Skin epidermis (tissue), 12 donors: ENCODE measurements around the gene PAPPA.

ENCODE experiments used
- H3K27ac ChIP-seq, 21 experiments: fragments of 200-600 bp; sonication (generic) in 11 of 21; one replicate each; pipeline ENCODE4 v1.5.0; 2020; ENCODE audit warnings: mild to moderate bottlenecking in 3 of 21, inconsistent platforms in 2 of 21, moderate library complexity in 2 of 21
- H3K4me3 ChIP-seq, 7 experiments: fragments of 200-600 bp; sonication (generic) in 2 of 7; one replicate each; pipeline ENCODE4 v1.5.0; 2020; ENCODE audit warnings: inconsistent platforms in 2 of 7, mild to moderate bottlenecking in 2 of 7, moderate library complexity in 1 of 7

Gene PAPPA

DNA sequence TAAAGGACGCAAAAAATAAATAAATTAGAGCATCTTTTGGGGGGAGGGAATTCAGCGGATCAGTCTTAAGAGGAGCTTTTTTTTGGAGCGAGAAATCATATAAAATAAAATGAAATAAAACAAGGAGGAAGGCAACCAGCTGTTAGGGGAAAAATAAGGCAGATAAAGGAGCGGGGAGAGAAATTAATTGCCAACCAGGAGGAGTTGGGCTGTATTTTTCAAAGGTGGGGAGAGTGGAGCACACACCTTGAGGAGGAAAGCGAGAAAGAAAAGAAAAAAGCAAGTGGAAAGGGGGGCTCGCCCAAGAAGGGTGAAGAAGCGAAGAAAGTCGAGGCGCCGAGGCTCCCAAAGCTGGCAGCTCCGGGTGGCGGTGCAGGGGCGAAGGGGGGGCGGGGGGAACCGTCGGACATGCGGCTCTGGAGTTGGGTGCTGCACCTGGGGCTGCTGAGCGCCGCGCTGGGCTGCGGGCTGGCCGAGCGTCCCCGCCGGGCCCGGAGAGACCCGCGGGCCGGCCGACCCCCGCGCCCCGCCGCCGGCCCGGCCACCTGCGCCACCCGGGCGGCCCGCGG is at the start of gene PAPPA:
Gene PAPPA, plus strand, starts transcription at position 27 of the 569 bp plus-strand sequence. Its CDS starts 382 bp downstream, at position 409.
- Histone ChIP-seq H3K27ac (peak within 1 kb of the TSS in 20 of 21 experiments; percentile 53 to 93 (median 81)), H3K4me3 (peak within 1 kb of the TSS; percentile 32 to 53 (median 44))

DNA sequence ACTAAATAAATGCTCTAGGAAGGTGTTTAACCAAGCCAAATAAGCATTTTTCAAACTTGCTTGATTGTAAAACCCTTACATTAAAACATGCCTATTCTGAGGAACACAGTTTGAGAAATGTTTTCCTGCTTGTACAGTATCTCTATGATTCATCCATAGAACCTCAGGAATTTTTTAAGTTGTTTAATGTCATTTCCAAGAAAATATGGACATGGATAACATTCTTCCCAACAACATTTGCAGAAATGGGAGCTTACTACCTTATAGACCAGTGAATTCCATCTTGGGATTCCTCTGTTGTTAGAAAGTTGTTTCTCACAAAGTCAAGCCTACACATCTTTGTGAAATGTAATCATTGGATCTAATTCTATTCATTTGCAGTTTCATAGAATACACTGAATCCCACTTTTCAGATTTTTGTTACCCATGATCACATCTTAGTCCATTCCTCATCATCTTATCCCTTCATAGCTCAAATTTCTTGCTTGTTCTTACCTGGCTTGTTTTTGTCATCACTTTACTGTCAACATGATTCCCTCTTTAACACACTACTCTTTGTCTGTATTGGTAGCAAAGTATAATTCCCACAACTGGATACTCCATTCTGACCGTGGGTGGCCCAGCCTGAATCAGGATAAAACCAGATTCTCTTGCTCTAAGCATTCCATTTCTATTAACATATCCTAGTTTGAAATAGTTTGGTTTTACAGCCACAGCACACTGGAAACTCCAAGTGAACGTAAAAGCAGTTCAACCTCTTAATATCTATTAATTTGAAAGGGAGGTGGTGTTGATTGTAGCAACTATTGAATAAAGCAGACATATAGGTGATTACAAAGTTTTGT is 49.4 kb upstream of the PAPPA start:
- no peak overlapping the region for H3K27ac ChIP-seq
- no peak overlapping the region for H3K4me3 ChIP-seq

GRCh38 chr9:116112236-116112635 is 41.4 kb upstream of the PAPPA start:
- Histone ChIP-seq H3K4me3 (no peak overlapping the region), H3K27ac (no peak overlapping the region)

DNA sequence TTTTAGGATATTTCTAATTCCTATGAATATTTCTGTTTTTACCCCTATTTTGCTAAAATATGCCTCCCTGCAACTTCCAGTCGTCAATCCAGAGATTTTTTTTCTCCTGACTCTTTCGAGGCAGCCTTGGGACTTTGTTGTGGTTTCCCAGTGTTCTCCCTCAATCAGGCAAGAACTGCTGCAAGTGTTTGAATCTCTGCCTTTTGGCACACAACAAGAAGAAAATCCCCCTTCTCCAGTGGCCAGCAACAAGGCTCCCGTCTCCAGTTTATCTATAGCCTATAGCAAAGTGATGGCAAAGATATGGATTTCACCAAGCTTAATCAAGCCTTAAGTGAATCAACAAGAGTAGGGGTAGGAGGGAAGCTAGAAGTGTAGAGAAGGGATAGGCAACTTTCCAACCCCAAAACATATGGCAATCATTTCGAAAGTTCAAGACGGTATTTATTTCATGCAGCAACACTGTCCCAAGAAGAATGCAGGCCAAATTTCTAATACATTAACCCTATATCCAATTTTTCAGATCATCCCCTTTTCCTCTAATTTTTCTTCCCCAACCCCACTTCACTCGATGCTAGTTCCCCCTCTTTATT is 37.7 kb upstream of the PAPPA start:
- H3K4me3 ChIP-seq: no peak overlapping the region
- H3K27ac ChIP-seq: peak overlapping the region in 2 of 21 experiments; percentile 2 to 36

DNA sequence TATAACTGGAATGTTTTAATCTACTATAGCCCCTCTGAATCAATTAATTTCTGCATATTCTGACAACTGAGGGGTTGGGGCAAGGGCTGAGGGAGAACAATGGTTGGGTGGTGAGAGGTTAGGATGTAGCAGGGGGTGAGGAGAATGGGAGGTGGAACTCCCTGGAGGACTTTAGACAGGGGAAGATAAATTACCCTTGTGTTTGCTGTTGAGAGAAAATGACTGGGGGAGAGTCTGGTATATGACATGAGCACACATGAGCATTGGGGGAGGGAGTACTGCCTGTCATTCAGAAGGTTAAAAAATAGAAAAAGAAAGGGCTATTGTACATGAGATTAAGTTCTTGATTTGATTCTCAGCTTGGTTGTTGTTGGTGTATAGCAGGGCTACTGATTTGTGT is 37.2 kb upstream of the PAPPA start:
- H3K27ac ChIP-seq: peak overlapping the region in 2 of 21 experiments; percentile 2 to 36
- H3K4me3 ChIP-seq: no peak overlapping the region

GRCh38 chr9:116123171-116123570 is 30.4 kb upstream of the PAPPA start:
- Histone ChIP-seq H3K4me3 (no peak overlapping the region), H3K27ac (no peak overlapping the region)

DNA sequence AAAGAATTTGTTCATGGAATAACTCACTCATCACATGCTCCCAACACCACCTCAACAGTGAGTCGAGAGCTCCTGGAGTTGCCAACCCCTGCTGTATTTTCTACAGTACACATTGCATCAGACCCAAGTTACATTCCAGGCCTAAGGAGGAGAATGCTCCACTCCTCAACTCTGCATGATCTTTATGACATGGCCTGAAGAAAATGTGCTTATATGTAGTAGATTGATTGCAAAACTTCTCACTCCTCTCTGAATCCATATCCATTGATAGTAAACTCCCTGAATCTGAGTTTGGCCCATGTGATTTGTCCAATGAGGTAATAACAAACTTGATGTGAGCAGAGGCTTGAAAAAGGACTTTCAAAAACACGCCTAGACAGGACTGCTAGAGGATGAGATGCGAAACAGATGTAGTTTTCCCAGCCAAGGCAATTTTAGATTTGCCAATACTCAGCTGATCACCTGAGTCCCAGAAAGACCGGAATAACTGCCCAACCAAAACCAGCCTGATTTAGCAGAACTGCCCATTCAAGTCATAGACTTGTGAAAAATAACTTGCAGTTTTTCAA is 29.0 kb upstream of the PAPPA start:
- H3K4me3 ChIP-seq: no peak overlapping the region
- H3K27ac ChIP-seq: no peak overlapping the region

DNA sequence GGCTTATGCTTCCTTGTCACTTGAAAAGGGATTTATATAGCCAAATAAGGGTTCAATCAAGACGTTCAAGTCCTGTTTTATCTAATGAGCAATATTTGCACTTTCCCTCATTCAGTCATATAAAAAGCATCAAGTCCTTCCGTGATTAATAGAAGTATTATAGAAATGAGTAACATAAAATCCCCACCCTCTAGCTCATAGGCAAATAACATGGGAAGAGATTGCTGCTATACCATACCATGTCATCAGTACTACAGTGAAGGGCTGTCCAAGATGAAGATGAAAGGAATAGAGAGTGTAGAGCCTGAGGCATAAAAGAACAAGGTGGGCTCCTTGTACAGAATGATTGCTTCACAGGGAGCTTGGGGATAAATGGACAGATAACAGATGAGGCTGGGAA is 20.4 kb upstream of the PAPPA start:
- H3K27ac ChIP-seq: no peak overlapping the region
- no peak overlapping the region for H3K4me3 ChIP-seq

DNA sequence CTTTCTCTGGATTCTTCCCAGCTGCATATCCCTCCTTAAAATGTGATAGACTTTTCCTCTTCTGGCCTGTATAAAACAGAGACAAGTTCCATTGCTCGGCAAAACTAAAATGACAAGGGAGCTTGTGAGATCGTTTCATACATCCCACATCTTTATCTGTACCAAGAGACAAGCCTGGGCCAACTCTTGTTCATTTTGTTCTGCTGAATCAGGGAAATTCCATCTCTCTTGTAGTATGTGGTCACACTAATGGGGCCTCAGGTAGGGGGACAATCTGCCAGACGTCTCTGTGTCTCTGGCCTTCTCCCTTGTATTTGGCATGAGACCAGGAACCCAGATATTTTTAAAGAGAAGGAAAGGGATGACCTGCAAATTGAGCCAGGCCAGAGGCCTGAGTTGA is 18.6 kb upstream of the PAPPA start:
- no peak overlapping the region for H3K4me3 ChIP-seq
- H3K27ac ChIP-seq: no peak overlapping the region

DNA sequence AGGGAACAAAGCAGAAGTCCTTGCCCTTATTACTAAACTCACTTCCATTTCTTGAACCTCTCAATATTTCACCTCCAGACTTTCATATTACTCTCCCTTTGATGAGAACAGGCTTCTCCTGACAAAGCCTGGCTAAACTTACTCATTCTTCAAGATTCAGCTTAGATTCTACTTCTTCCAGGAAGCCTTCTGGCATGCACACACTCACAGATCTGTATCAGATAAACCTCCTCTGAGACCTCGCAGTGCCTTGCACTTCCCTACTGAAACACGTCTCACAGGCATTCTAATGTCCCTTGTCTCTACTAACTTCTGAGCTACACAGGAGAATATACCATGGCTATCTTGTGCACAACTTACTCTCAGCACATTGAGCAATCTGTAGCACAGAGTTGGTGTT is 16.6 kb upstream of the PAPPA start:
- Histone ChIP-seq H3K27ac (no peak overlapping the region), H3K4me3 (no peak overlapping the region)

GRCh38 chr9:116137581-116137980 is 16.0 kb upstream of the PAPPA start:
- no peak overlapping the region for H3K27ac ChIP-seq
- H3K4me3 ChIP-seq: no peak overlapping the region

DNA sequence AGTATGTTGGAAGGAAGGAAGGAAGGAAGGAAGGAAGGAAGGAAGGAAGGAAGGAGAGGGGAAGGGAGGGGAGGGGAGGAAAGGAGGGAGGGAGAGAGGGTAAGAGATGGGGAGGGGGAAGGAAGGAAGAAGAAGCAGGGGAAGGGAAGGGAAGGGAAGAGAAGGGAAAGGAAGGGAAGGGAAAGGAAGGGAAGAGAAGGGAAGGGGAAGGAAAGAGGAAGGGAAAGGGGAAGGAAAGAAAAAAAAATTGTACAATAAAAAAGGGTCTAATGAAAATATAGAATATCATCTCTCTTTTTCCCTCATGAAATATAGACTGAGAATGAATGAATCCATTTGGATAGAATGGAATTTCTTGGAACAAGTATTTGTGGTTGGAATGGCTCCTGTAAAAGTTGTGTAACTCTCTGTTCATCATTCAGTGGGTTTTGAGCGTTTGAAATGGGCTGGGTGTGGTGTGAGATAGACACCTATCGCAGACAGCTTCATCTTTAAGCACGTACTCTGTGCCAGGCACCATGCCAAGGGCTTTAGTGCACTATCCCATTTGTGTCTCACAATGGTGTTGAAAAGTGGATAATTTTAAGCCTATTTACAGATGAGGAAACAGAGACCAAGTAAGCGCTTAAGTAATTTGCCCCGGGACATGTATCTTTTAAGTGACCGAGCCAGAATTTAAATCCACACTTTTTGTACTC is 11.6 kb upstream of the PAPPA start:
- Histone ChIP-seq H3K4me3 (no peak overlapping the region), H3K27ac (no peak overlapping the region)

- no peak overlapping the region for H3K4me3 ChIP-seq
- no peak overlapping the region for H3K27ac ChIP-seq
These were observed 10.7 kb upstream of the PAPPA start for GRCh38 chr9:116142706-116143492.

- H3K4me3 ChIP-seq: no peak overlapping the region
- H3K27ac ChIP-seq: no peak overlapping the region
These were observed 9.6 kb upstream of the PAPPA start for GRCh38 chr9:116144038-116144437.

DNA sequence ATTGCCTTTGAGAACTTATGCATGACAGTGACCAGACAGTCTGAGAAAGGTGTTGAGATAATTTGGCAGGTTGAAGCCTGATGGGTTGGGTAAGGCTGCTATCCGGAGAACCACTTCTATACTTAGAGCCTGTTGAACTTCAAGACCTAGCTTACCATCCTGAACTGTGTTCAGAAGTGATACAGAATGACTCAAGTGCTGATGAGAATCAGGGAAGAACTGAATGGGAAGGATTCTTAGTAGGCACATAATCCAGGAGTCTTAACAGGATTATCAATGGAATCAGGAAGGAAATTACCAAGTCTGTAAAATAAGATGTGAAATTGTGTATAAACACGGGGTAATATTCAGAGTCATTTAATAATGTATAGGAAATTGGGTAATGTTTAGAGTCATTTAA is 9.0 kb upstream of the PAPPA start:
- Histone ChIP-seq H3K27ac (no peak overlapping the region), H3K4me3 (no peak overlapping the region)

DNA sequence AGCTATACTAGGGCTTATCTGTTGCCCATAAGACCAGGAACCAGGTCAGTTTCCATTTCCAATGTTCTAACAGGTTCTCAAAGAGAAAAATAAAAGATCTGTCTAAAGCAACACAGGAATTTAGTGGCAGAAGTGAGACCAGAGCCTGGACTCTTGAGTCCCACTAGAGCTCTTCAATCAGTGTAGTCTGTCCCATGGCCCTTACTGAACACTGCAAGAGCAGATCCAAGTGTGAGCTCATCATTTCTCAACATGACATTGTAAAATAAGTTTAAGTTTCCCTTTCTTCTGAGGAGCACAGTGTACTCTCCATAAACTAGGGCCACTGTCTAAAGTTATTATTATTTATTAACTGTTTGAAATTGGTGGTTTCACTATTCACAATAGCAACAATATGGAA is 8.6 kb upstream of the PAPPA start:
- H3K27ac ChIP-seq: no peak overlapping the region
- no peak overlapping the region for H3K4me3 ChIP-seq

DNA sequence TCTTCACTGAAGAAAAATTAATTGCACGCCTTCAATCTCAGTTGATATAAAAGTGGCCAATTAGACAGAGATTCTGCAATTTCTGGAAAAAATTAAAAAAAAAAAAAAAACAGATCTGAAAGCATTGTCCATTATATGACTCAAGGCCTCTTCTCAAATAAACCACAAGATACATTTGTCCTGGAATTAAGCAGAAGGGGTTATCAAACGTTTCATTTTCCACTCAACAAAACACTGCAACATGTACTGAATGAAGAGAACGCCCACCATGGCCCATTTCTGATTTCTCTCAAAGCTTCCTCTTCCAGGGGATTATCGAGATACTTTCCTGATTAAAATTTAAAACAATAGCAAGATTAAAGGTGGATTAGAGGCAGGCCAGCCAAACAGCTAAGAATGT is 5.8 kb upstream of the PAPPA start:
- no peak overlapping the region for H3K4me3 ChIP-seq

GRCh38 chr9:116149844-116150243 is 3.7 kb upstream of the PAPPA start:
- Histone ChIP-seq H3K27ac (no peak overlapping the region), H3K4me3 (no peak overlapping the region)

More for the DNA sequence above, 5.8 kb upstream of the PAPPA start:
- no peak overlapping the region for H3K27ac ChIP-seq

DNA sequence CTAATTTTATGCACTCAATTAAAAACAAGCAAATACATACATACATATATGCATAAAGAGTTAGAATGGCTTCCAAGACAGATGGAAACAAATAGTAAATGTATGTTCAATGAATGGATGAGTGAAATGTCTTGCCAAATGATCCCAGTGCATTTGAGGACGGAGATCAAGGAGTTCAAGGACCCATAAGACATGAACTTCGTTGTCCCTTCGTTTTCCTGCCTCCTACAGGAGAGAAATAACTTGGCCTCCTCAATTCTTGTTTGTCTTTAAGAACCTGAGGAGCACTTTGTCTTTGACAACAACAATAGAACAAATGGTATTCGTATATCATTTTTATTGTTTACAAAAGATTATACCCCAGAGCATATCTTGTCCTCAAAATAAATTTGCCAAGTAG is 2.4 kb upstream of the PAPPA start:
- H3K4me3 ChIP-seq: no peak overlapping the region

More for the DNA sequence above, 2.4 kb upstream of the PAPPA start:
- peak overlapping the region in 2 of 21 experiments; percentile 21 to 35 for H3K27ac ChIP-seq
